Activated CD4-positive, alpha-beta T cell treated with anti-CD3 and anti-CD28 coated beads, Interleukin-2, Interleukin-6, amounts not matched to agents 100 ng/mL and 50 ng/mL, durations not matched to agents 16 hours and 8 hours (primary cell): Measurements from ENCODE around the gene TPSD1.
"Not testable (repeated sequence)": the region's sequence is repeated elsewhere in the genome, so short reads cannot be mapped to it uniquely, and the experiment has no call there.

Experiments
- DNase-seq: peaks from one replicate; pipeline ENCODE4 v3.0.0-alpha.2; 2020

TPSD1 gene

GRCh38 chr16:1243907-1244850, 11.7 kb upstream of the TPSD1 start:
- not testable (repeated sequence) for DNase-seq

GRCh38 chr16:1244881-1245280, 11.0 kb upstream of the TPSD1 start:
- no peak for DNase-seq

GRCh38 chr16:1245452-1246020, 10.3 kb upstream of the TPSD1 start:
- DNase-seq = no peak

- not testable (repeated sequence) for DNase-seq
These were observed 7.8 kb upstream of the TPSD1 start for GRCh38 chr16:1247903-1248537.

GRCh38 chr16:1249031-1249755, 6.7 kb upstream of the TPSD1 start:
- not testable (repeated sequence) for DNase-seq

- DNase-seq = not testable (repeated sequence)
These were observed 2.0 kb upstream of the TPSD1 start for GRCh38 chr16:1253701-1254364.

- not testable (repeated sequence) for DNase-seq
These were observed 1.0 kb upstream of the TPSD1 start for GRCh38 chr16:1254821-1255220.

GRCh38 chr16:1256296-1256873, 516 bp downstream of the TPSD1 start:
- not testable (repeated sequence) for DNase-seq

GRCh38 chr16:1256874-1257322, 1.0 kb downstream of the TPSD1 start:
- DNase-seq = no peak

- no peak for DNase-seq
These were observed 1.8 kb downstream of the TPSD1 start for GRCh38 chr16:1257561-1258224.

- no peak for DNase-seq
These were observed 2.3 kb downstream of the TPSD1 start for GRCh38 chr16:1258225-1258600.

- no peak for DNase-seq
These were observed 3.3 kb downstream of the TPSD1 start for GRCh38 chr16:1258906-1259759.

GRCh38 chr16:1259760-1260068, 3.8 kb downstream of the TPSD1 start:
- DNase-seq = no peak

GRCh38 chr16:1260101-1260680, 4.3 kb downstream of the TPSD1 start:
- no peak for DNase-seq

GRCh38 chr16:1261131-1261892, 5.4 kb downstream of the TPSD1 start:
- no peak for DNase-seq

- no peak for DNase-seq
These were observed 6.5 kb downstream of the TPSD1 start for GRCh38 chr16:1262210-1262845.

- no peak for DNase-seq
These were observed 7.0 kb downstream of the TPSD1 start for GRCh38 chr16:1262846-1263221.

- DNase-seq = no peak
These were observed 7.9 kb downstream of the TPSD1 start for GRCh38 chr16:1263591-1264344.
